Endothelial cell of umbilical vein (primary cell): ENCODE results near the gene SLC22A23. TPM values are rescaled to one million over a fixed set of nuclear protein-coding genes. Genes with fewer than 3 reads are reported as not detected.

Source experiments
- BruUV-seq: library from RNA; stranded (reverse); fragments of 400-500 nt; replicated peaks from 2 replicates; lab custom pipeline; 2021; lab: Mats Ljungman, UMichigan
- CTCF ChIA-PET: fragments of 300-600, 350-600 bp; sonication (Branson Sonifier 250); formaldehyde crosslinking; loops from one replicate; lab custom pipeline; 2021; ENCODE audit warnings: antibody characterized with exemption, inconsistent platforms; lab: Charles Lee
- POLR2A ChIA-PET: fragments of 300-600, 350-600 bp; sonication (Branson Sonifier 250); formaldehyde crosslinking; loops from one replicate; lab custom pipeline; 2021; ENCODE audit warnings: antibody characterized with exemption, inconsistent platforms; lab: Charles Lee
- DNase-seq: peaks from one replicate; pipeline ENCODE4 v3.0.0-alpha.2; 2011; ENCODE audit warnings: low read depth, low spot score
- FAIRE-seq: peaks from 2 replicates; lab custom pipeline; 2011; peaks lifted over from hg19 to GRCh38; lab: Jason Lieb, UNC
- H2AFZ ChIP-seq: 2 replicates; pipeline ENCODE4 v1.6.0; 2012; ENCODE audit warnings: low read depth, low read length, control low read depth, inconsistent platforms
- H3K27ac ChIP-seq: 2 replicates; pipeline ENCODE4 v1.5.1; 2011; ENCODE audit warnings: low read depth, mild to moderate bottlenecking, control low read depth, low read length, moderate library complexity; ENCODE audit not compliant: insufficient read depth
- H3K27me3 ChIP-seq, 2 experiments: 2 replicates each; pipeline versions ENCODE4 v1.6.0 to v1.6.1; 2011; ENCODE audit warnings: low read length in 2 of 2, mixed read lengths in 1 of 2; ENCODE audit not compliant: control insufficient read depth in 2 of 2, insufficient read depth in 2 of 2
- H3K36me3 ChIP-seq, 2 experiments: 2 replicates in 1 of 2; 3 replicates in 1 of 2; pipeline ENCODE4 v1.5.1; 2011; ENCODE audit warnings: low read length in 2 of 2, mild to moderate bottlenecking in 1 of 2, moderate library complexity in 1 of 2; ENCODE audit not compliant: control insufficient read depth in 2 of 2, insufficient read depth in 2 of 2; ENCODE audit errors: extremely low read depth in 1 of 2
- H3K4me1 ChIP-seq: 3 replicates; pipeline ENCODE4 v1.5.1; 2011; ENCODE audit warnings: mild to moderate bottlenecking, low read length; ENCODE audit not compliant: control insufficient read depth, insufficient read depth; ENCODE audit errors: extremely low read depth
- H3K4me2 ChIP-seq: 2 replicates; pipeline ENCODE4 v1.6.1; 2011; ENCODE audit warnings: low read length, control low read depth, mixed read lengths; ENCODE audit not compliant: insufficient read depth
- H3K4me3 ChIP-seq, 3 experiments: fragments of 200-600 bp in 1 of 3; sonication (generic), shearing (Covaris generic) in 1 of 3; replicated peaks in 1 of 3; 2 replicates each; pipeline ENCODE4 v1.5.1; 2011 to 2016; ENCODE audit warnings: control low read depth in 3 of 3, low read length in 3 of 3, mild to moderate bottlenecking in 2 of 3, inconsistent platforms in 1 of 3, low read depth in 1 of 3, moderate library complexity in 1 of 3; ENCODE audit not compliant: insufficient read depth in 1 of 3
- H3K79me2 ChIP-seq: 2 replicates; pipeline ENCODE4 v1.6.0; 2012; ENCODE audit warnings: low read length, inconsistent platforms; ENCODE audit not compliant: control insufficient read depth, insufficient read depth
- H3K9ac ChIP-seq: replicated peaks from 2 replicates; pipeline ENCODE3; 2011; ENCODE audit warnings: low read length, control low read depth; ENCODE audit not compliant: insufficient read depth; ENCODE audit errors: extremely low read depth
- H3K9me1 ChIP-seq: replicated peaks from 3 replicates; pipeline ENCODE4 v1.6.0; 2011; ENCODE audit warnings: mild to moderate bottlenecking, low read length; ENCODE audit not compliant: control insufficient read depth, insufficient read depth; ENCODE audit errors: extremely low read depth
- H3K9me3 ChIP-seq: replicated peaks from 2 replicates; pipeline ENCODE4 v1.5.1; 2012; ENCODE audit warnings: low read length, inconsistent platforms; ENCODE audit not compliant: control insufficient read depth, insufficient read depth
- H4K20me1 ChIP-seq: replicated peaks from 2 replicates; pipeline ENCODE3; 2011; ENCODE audit warnings: mild to moderate bottlenecking, low read length; ENCODE audit not compliant: control insufficient read depth, insufficient read depth; ENCODE audit errors: extremely low read depth
- CTCF ChIP-seq, 2 donors: IDR thresholded peaks; 1 replicate in 1 of 2; 2 replicates in 1 of 2; pipeline ENCODE4 v1.5.1; 2011; ENCODE audit warnings: low read length in 2 of 2, mild to moderate bottlenecking in 2 of 2, moderate library complexity in 2 of 2, control low read depth in 1 of 2, inconsistent platforms in 1 of 2, low read depth in 1 of 2; ENCODE audit not compliant: insufficient read depth in 1 of 2; ENCODE audit errors: extremely low read depth in 1 of 2
- EZH2 ChIP-seq: IDR thresholded peaks from 2 replicates; pipeline ENCODE4 v1.6.1; 2012; ENCODE audit warnings: borderline replicate concordance, low read depth, mild to moderate bottlenecking, moderate library complexity, low read length, inconsistent platforms; ENCODE audit not compliant: severe bottlenecking
- FOS ChIP-seq: IDR thresholded peaks from 2 replicates; pipeline ENCODE4 v1.6.1; 2011; ENCODE audit warnings: mild to moderate bottlenecking, low read length, moderate library complexity, borderline replicate concordance; ENCODE audit not compliant: insufficient read depth
- GATA2 ChIP-seq: IDR thresholded peaks from 2 replicates; pipeline ENCODE4 v1.7.0; 2011; ENCODE audit warnings: low read depth, mild to moderate bottlenecking, moderate library complexity, mixed read lengths, low read length; ENCODE audit not compliant: insufficient read length, insufficient read depth
- JUN ChIP-seq: IDR thresholded peaks from 2 replicates; pipeline ENCODE4 v1.6.1; 2011; ENCODE audit warnings: borderline replicate concordance, low read depth; ENCODE audit not compliant: insufficient read length, insufficient read depth
- MAX ChIP-seq: IDR thresholded peaks from 2 replicates; pipeline ENCODE4 v1.6.1; 2011; ENCODE audit not compliant: insufficient read depth, insufficient read length
- MYC ChIP-seq: IDR thresholded peaks from one replicate; pipeline ENCODE4 v1.6.1; 2011; ENCODE audit warnings: mild to moderate bottlenecking, low read depth, low read length
- POLR2A ChIP-seq: IDR thresholded peaks from 2 replicates; pipeline ENCODE4 v1.6.1; 2012; ENCODE audit warnings: low read depth, mild to moderate bottlenecking, control low read depth, low read length
- POLR2AphosphoS5 ChIP-seq: IDR thresholded peaks from 2 replicates; pipeline ENCODE4 v1.6.1; 2012; ENCODE audit warnings: low read depth, mild to moderate bottlenecking, control low read depth, low read length, moderate library complexity; ENCODE audit not compliant: insufficient read depth
- dilution Hi-C: fragments of 300-500 bp; cut with MboI; formaldehyde crosslinking; loops from one replicate; pipeline ENCODE4 v1.15.0; 2019; ENCODE audit warnings: low sequenced_read_pairs; ENCODE audit not compliant: extremely low pct_ligation_motif_present
- intact Hi-C: fragments of 100-400 bp; cut with micrococcal nuclease; formaldehyde crosslinking; loops from one replicate; pipeline ENCODE4 v1.10.0; 2022
- polyA plus RNA-seq, 4 experiments: library from polyadenylated mRNA; depleted of rRNA in 3 of 4; stranded (reverse) in 3 of 4; unstranded in 1 of 4; fragments of >200 nt; gene quantifications; 2 replicates each; pipeline versions ENCODE4 v1.2.1 to v1.2.3, GENCODE V29; 2011 to 2012; ENCODE audit warnings: missing spikeins in 1 of 4
- total RNA-seq: library from RNA; stranded (reverse); gene quantifications from 2 replicates; pipeline ENCODE4 v1.2.3, GENCODE V29; 2021

SLC22A23 gene
- total and polyA plus RNA-seq, 2 donors (not counting 3 experiments of a cell fraction or from before 2014, with no cell fraction given), result 4.2 to 14.3 TPM

GRCh38 chr6:3231247-3232016, 225.4 kb downstream of the SLC22A23 start:
- CTCF ChIA-PET, result interaction anchor here (0.8 to 2.5 kb wide), 6 partner anchors 8 to 289 kb away, joined by 4 to 13 read pairs (median 7); partner anchors contain the start of gene TUBB2A
- intact Hi-C loops (loop anchor here (2.0 kb wide), 1 partner anchor 75 kb away; the partner anchor contains the start of gene TUBB2A), dilution Hi-C loops (no loop called here)
- Histone ChIP-seq H3K9me1 (no peaks in the 10 kb centered on the region), H3K79me2 (no peaks in the 10 kb centered on the region), H3K4me2 (peak overlapping the region; percentile 84), H3K27me3 (peaks cover 72 to 86% of the 10 kb centered on the region in 2 experiments), H3K27ac (no peak overlapping the region), H3K36me3 (no peaks in the 10 kb centered on the region), H4K20me1 (no peaks in the 10 kb centered on the region), H3K9me3 (no peaks in the 10 kb centered on the region), H2AFZ (peak overlapping the region; percentile 86), H3K4me3 (peak overlapping the region; percentile 42 to 64 (median 45)), H3K4me1 (peaks cover 23% of the 10 kb centered on the region), H3K9ac (peak overlapping the region; percentile 19)
- POLR2A ChIA-PET, result no interaction called here
- TF ChIP-seq EZH2, result peak; percentile 88
- TF ChIP-seq MAX, result no peak
- FAIRE-seq (peak; percentile 12), DNase-seq (peak; percentile 46)
- no TSS peak for BruUV-seq

GRCh38 chr6:3230900-3231246, 226.0 kb downstream of the SLC22A23 start:
- FAIRE-seq (no peak), DNase-seq (peak; percentile 8)
- ChIA-PET CTCF (interaction anchor here (0.8 to 2.5 kb wide), 6 partner anchors 9 to 290 kb away, joined by 4 to 13 read pairs (median 7); partner anchors contain the start of gene TUBB2A), POLR2A (no interaction called here)
- BruUV-seq, result no TSS peak
- no peaks in the 10 kb centered on the region for H3K9me1 ChIP-seq
- no peaks in the 10 kb centered on the region for H3K9me3 ChIP-seq
- dilution Hi-C loops, result no loop called here
- H3K4me3 ChIP-seq, result peak overlapping the region in 2 of 3 experiments; percentile 42 to 64
- no peak overlapping the region for H3K27ac ChIP-seq
- H4K20me1 ChIP-seq, result no peaks in the 10 kb centered on the region
- H2AFZ ChIP-seq, result no peak overlapping the region
- peak overlapping the region; percentile 84 for H3K4me2 ChIP-seq
- TF ChIP-seq GATA2 (no peak), EZH2 (no peak), FOS (no peak), MAX (no peak), CTCF (IDR thresholded peaks at IDR 0.05; ENCODE audit: extremely low read depth in 1 of 2, insufficient read depth in 1 of 2, low read depth in 1 of 2, low read length in 2 of 2) (no peak), POLR2AphosphoS5 (no peak), POLR2A (no peak), MYC (no peak), JUN (no peak)
- H3K4me1 ChIP-seq, result peaks cover 23% of the 10 kb centered on the region
- no peaks in the 10 kb centered on the region for H3K36me3 ChIP-seq
- peaks cover 72 to 86% of the 10 kb centered on the region in 2 experiments for H3K27me3 ChIP-seq
- H3K9ac ChIP-seq, result no peak overlapping the region
- intact Hi-C loops, result loop anchor here (2.0 kb wide), 1 partner anchor 74 kb away; the partner anchor contains the start of gene TUBB2A
- no peaks in the 10 kb centered on the region for H3K79me2 ChIP-seq
